T-cell (primary cell): ENCODE measurements around the gene HYAL4. TPM values are rescaled to one million over a fixed set of nuclear protein-coding genes. Genes with fewer than 3 reads are reported as not detected.

Experiments
- ATAC-seq, 4 experiments: fragments of 200-7000 bp in 3 of 4; fragments of 150-1000 bp in 1 of 4; cut with Tn5 transposase; replicated peaks in 1 of 4; 1 replicate in 3 of 4; 2 replicates in 1 of 4; pipeline ENCODE4 v1.10.0; 2021; ENCODE audit warnings: moderate library complexity in 3 of 4, mild to moderate bottlenecking in 2 of 4, moderate number of reproducible peaks in 1 of 4
- CTCF ChIA-PET, 2 donors: fragments of 300-600 bp; sonication (Branson Sonifier 250); formaldehyde crosslinking; loops; one replicate each; lab custom pipeline; 2022; ENCODE audit warnings: antibody characterized with exemption in 2 of 2; lab: Charles Lee
- POLR2A ChIA-PET, 2 donors: fragments of 300-600 bp; sonication (Branson Sonifier 250); formaldehyde crosslinking; loops; one replicate each; lab custom pipeline; 2022; ENCODE audit warnings: antibody characterized with exemption in 2 of 2; lab: Charles Lee
- DNase-seq, 35 experiments: peaks; one replicate each; pipeline versions ENCODE4 v3.0.0 to v3.0.0-alpha.2; 2013 to 2023
- H3K27ac ChIP-seq: one replicate; pipeline ENCODE4 v1.5.1; 2013; ENCODE audit warnings: low read length
- H3K27me3 ChIP-seq, 2 experiments: replicated peaks in 1 of 2; 1 replicate in 1 of 2; 2 replicates in 1 of 2; pipeline versions ENCODE4 v1.6.1 to v1.7.0; 2013; ENCODE audit warnings: low read length in 1 of 2, mixed read lengths in 1 of 2; ENCODE audit not compliant: control insufficient read depth in 2 of 2, insufficient read depth in 2 of 2; ENCODE audit errors: extremely low read depth in 1 of 2
- H3K36me3 ChIP-seq, 2 donors: 1 replicate in 1 of 2; 2 replicates in 1 of 2; pipeline versions ENCODE4 v1.6.1 to v1.7.0; 2013; ENCODE audit warnings: low read length in 1 of 2; ENCODE audit not compliant: control insufficient read depth in 2 of 2, insufficient read depth in 1 of 2; ENCODE audit errors: extremely low read depth in 1 of 2
- H3K4me1 ChIP-seq, 2 experiments: 1 replicate in 1 of 2; 2 replicates in 1 of 2; pipeline versions ENCODE4 v1.6.1 to v1.7.0; 2013; ENCODE audit warnings: low read length in 2 of 2, mixed read lengths in 1 of 2; ENCODE audit not compliant: insufficient read depth in 2 of 2, control insufficient read depth in 1 of 2; ENCODE audit errors: extremely low read depth in 1 of 2
- H3K4me3 ChIP-seq, 2 donors: 1 replicate in 1 of 2; 2 replicates in 1 of 2; pipeline versions ENCODE4 v1.5.1 to v1.7.0; 2013; ENCODE audit warnings: mild to moderate bottlenecking in 2 of 2, low read length in 1 of 2, moderate library complexity in 1 of 2; ENCODE audit not compliant: control insufficient read depth in 1 of 2; ENCODE audit errors: extremely low read depth in 1 of 2
- H3K9me3 ChIP-seq: 2 replicates; pipeline ENCODE4 v1.7.0; 2013
- H3K27ac Mint-ChIP-seq, 2 donors: one replicate each; pipeline ENCODE4 v1.8.0; 2020 to 2021; ENCODE audit warnings: mild to moderate bottlenecking in 2 of 2, mixed read lengths in 2 of 2
- H3K27me3 Mint-ChIP-seq, 2 donors: one replicate each; pipeline ENCODE4 v1.8.0; 2021 to 2022; ENCODE audit warnings: mixed read lengths in 2 of 2
- H3K36me3 Mint-ChIP-seq: one replicate; pipeline ENCODE4 v1.8.0; 2021; ENCODE audit warnings: mixed read lengths
- H3K4me1 Mint-ChIP-seq, 3 donors: one replicate each; pipeline ENCODE4 v1.8.0; 2020 to 2022; ENCODE audit warnings: mixed read lengths in 3 of 3, mild to moderate bottlenecking in 1 of 3
- H3K4me3 Mint-ChIP-seq, 3 donors: one replicate each; pipeline ENCODE4 v1.8.0; 2020 to 2022; ENCODE audit warnings: mild to moderate bottlenecking in 3 of 3, mixed read lengths in 3 of 3, moderate library complexity in 3 of 3
- H3K9me3 Mint-ChIP-seq, 3 donors: one replicate each; pipeline ENCODE4 v1.8.0; 2020 to 2022; ENCODE audit warnings: mixed read lengths in 3 of 3
- WGBS: methylation state at CpG from one replicate; pipeline ENCODE4 v1.1.5; 2013; ENCODE audit warnings: missing lambda C conversion rate; ENCODE audit not compliant: insufficient coverage; 5-methylcytosine and 5-hydroxymethylcytosine counted together
- total RNA-seq, 35 experiments: library from RNA in 6 of 35; stranded (reverse) in 6 of 35; fragments of 120-200 nt in 1 of 35; gene quantifications; one replicate each; pipeline versions ENCODE4 v1.2.1 to v1.2.4 and lab custom pipeline; 2013 to 2026

HYAL4 gene
- total RNA-seq, 5 donors from 2014 or later (not counting 1 experiment from before 2014, with no cell fraction given), result not detected

DNA sequence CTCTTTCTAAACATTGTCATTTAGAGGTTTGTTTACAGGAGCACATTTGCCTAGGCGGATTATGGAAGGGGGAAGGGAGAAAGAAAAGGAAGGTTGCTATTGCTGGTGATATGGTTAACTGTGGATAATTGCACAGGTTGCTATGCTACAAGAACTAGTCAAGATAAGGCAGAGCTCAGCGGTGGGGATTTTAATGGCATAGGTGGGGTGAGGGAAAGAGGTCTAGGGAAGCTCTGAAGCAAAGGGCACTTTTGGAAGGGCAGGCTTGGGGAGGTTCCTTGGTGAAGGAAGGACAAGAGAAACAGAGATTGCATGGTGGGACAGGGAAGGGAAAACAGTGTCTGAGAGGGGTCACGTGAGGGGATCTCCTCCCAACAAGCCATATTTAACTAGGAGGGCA lies 19.5 kb downstream of the HYAL4 start:
- no peak overlapping the region for H3K27ac Mint-ChIP-seq
- no peaks in the 10 kb centered on the region for H3K9me3 ChIP-seq
- no peak overlapping the region for H3K4me3 Mint-ChIP-seq
- no peaks in the 10 kb centered on the region for H3K4me1 Mint-ChIP-seq
- H3K4me1 ChIP-seq, result no peaks in the 10 kb centered on the region
- H3K27me3 Mint-ChIP-seq, result peaks cover 0 to 13% of the 10 kb centered on the region in 2 donors
- WGBS, result 90% methylated on average over 2 of the region's 3 CpGs
- H3K27me3 ChIP-seq, result no peaks in the 10 kb centered on the region
- no peaks in the 10 kb centered on the region for H3K36me3 ChIP-seq
- H3K4me3 ChIP-seq, result no peak overlapping the region
- H3K9me3 Mint-ChIP-seq, result no peaks in the 10 kb centered on the region
- no peaks in the 10 kb centered on the region for H3K36me3 Mint-ChIP-seq
- ATAC-seq, result no peak
- no peak for DNase-seq
- no peak overlapping the region for H3K27ac ChIP-seq
- ChIA-PET POLR2A (no interaction called here), CTCF (interaction anchor here (1.0 to 2.7 kb wide), 6 partner anchors 65 to 228 kb away, joined by 3 to 24 read pairs (median 4); no protein-coding TSS in a partner anchor)

DNA sequence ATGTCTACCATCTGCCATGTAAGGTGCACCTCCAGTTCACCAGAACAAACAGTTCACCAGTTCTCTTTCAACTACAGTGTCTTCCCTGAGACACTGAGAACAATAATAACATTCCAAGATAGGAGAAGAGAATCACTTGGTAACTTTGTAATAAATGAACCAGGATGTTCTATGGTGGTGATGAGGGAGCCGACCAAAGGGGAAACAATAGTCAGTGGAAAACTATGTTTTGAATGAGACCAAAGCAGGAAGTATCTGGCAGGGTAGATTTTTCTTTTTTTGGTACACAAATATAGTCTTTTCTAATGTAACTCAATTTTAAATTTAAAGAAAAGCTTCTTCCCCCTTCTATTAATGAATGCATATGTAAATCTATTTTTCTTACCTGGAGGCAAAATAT lies 20.0 kb downstream of the HYAL4 start:
- H3K4me3 ChIP-seq, result no peak overlapping the region
- no peaks in the 10 kb centered on the region for H3K9me3 ChIP-seq
- H3K9me3 Mint-ChIP-seq, result no peaks in the 10 kb centered on the region
- DNase-seq (no peak), ATAC-seq (no peak)
- ChIA-PET CTCF (interaction anchor here (0.5 to 2.7 kb wide), 10 partner anchors 49 to 371 kb away, joined by 3 to 24 read pairs (median 4); no protein-coding TSS in a partner anchor), POLR2A (no interaction called here)
- no peak overlapping the region for H3K27ac ChIP-seq
- no peaks in the 10 kb centered on the region for H3K4me1 Mint-ChIP-seq
- no peaks in the 10 kb centered on the region for H3K36me3 ChIP-seq
- no peak overlapping the region for H3K27ac Mint-ChIP-seq
- H3K4me1 ChIP-seq, result no peaks in the 10 kb centered on the region
- H3K27me3 Mint-ChIP-seq, result peaks cover 0 to 10% of the 10 kb centered on the region in 2 donors
- WGBS, result no CpG with 5 or more reads among the region's 1 CpG
- no peak overlapping the region for H3K4me3 Mint-ChIP-seq
- no peaks in the 10 kb centered on the region for H3K27me3 ChIP-seq
- no peaks in the 10 kb centered on the region for H3K36me3 Mint-ChIP-seq

- no peaks in the 10 kb centered on the region for H3K9me3 Mint-ChIP-seq
- Histone ChIP-seq H3K27ac (no peak overlapping the region), H3K4me3 (no peak overlapping the region), H3K36me3 (no peaks in the 10 kb centered on the region), H3K4me1 (no peaks in the 10 kb centered on the region), H3K27me3 (no peaks in the 10 kb centered on the region), H3K9me3 (no peaks in the 10 kb centered on the region)
- ChIA-PET CTCF (interaction anchor here (0.5 to 2.7 kb wide), 11 partner anchors 49 to 371 kb away, joined by 3 to 24 read pairs (median 4); partner anchors contain the start of gene WASL (in 1 of the 2)), POLR2A (no interaction called here)
- no peak overlapping the region for H3K4me3 Mint-ChIP-seq
- WGBS, result no CpG with 5 or more reads among the region's 3 CpGs
- no peaks in the 10 kb centered on the region for H3K36me3 Mint-ChIP-seq
- peaks cover 0 to 12% of the 10 kb centered on the region in 2 donors for H3K27me3 Mint-ChIP-seq
- DNase-seq (peak in 25 of 35 experiments; percentile 4 to 73 (median 18)), ATAC-seq (peak in 2 of 4 experiments; percentile 56 to 60)
- H3K4me1 Mint-ChIP-seq, result no peaks in the 10 kb centered on the region
- H3K27ac Mint-ChIP-seq, result no peak overlapping the region
Observed at GRCh38 chr7:123865517-123866117, 20.6 kb downstream of the HYAL4 start.

GRCh38 chr7:123867225-123867624 lies 22.3 kb downstream of the HYAL4 start:
- Histone ChIP-seq H3K27me3 (peaks cover 0 to under 1% of the 10 kb centered on the region in 2 experiments), H3K4me3 (no peak overlapping the region), H3K27ac (no peak overlapping the region), H3K4me1 (no peaks in the 10 kb centered on the region), H3K9me3 (no peaks in the 10 kb centered on the region), H3K36me3 (no peaks in the 10 kb centered on the region)
- Mint-ChIP-seq H3K36me3 (no peaks in the 10 kb centered on the region), H3K4me1 (peaks cover 0 to under 1% (median 0%) of the 10 kb centered on the region in 3 donors), H3K27me3 (peaks cover 4 to 12% of the 10 kb centered on the region in 2 donors), H3K27ac (no peak overlapping the region), H3K4me3 (no peak overlapping the region), H3K9me3 (no peaks in the 10 kb centered on the region)
- ATAC-seq, result no peak
- ChIA-PET CTCF (interaction anchor here (0.7 to 2.7 kb wide), 3 partner anchors 71 to 373 kb away, joined by 6 to 24 read pairs (median 10); no protein-coding TSS in a partner anchor), POLR2A (no interaction called here)
- no CpG with 5 or more reads among the region's 1 CpG for WGBS
- no peak for DNase-seq

DNA sequence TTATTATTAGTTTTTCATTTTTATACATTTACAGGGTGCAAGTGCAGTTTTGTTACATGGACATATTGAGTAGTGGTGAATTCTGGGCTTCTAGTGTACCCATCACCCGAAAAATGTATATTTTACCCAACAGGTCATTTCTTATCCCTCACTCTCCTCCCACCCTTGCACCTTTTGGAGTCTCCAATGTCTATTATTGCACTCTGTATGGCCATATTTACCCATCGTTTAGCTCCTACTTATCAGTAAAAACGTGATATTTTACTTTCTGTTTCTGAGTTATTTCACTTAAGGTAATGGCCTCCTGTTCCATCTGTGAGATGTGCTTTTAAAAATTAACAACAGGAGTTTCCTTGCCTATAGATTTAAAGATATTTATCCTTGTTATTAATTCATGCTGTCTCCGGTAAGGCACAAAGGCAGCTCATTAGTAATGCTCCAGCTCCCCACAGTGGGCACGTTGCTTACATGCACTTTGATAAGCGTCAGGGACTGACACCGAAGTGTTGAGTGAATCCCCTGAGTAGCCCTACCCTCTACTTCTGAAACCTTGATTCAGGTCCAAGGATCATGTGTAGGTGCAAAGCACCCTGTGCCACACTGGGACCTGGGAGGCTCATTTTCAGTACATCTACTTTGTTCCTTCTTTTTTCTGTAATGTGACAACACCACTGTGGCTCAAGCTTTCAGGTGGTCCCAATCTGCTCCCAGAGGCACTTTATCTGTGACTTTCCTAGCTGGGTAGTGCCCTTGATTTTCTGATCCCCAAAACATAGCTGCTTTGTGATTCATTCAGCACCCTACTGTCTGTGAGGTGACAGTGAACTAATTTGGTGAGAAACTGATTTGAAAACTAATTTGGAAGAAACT lies 27.3 kb downstream of the HYAL4 start:
- CTCF ChIA-PET, result interaction anchor here (0.6 to 2.7 kb wide), 6 partner anchors 190 to 403 kb away, joined by 3 to 16 read pairs (median 6); no protein-coding TSS in a partner anchor
- ATAC-seq, result peak in 3 of 4 experiments; percentile 33 to 43 (median 40)
- Mint-ChIP-seq H3K27ac (no peak overlapping the region), H3K36me3 (no peaks in the 10 kb centered on the region), H3K27me3 (peaks cover 6 to 9% of the 10 kb centered on the region in 2 donors), H3K4me1 (peaks cover 0 to 2% (median 0%) of the 10 kb centered on the region in 3 donors), H3K4me3 (no peak overlapping the region), H3K9me3 (no peaks in the 10 kb centered on the region)
- WGBS, result 0% methylated on average over 2 of the region's 7 CpGs
- POLR2A ChIA-PET, result no interaction called here
- H3K4me1 ChIP-seq, result no peaks in the 10 kb centered on the region
- no peaks in the 10 kb centered on the region for H3K36me3 ChIP-seq
- H3K9me3 ChIP-seq, result no peaks in the 10 kb centered on the region
- peak in 20 of 35 experiments; percentile 1 to 53 (median 8) for DNase-seq
- H3K27me3 ChIP-seq, result peaks cover 0 to 6% of the 10 kb centered on the region in 2 experiments
- H3K27ac ChIP-seq, result no peak overlapping the region
- H3K4me3 ChIP-seq, result no peak overlapping the region

DNA sequence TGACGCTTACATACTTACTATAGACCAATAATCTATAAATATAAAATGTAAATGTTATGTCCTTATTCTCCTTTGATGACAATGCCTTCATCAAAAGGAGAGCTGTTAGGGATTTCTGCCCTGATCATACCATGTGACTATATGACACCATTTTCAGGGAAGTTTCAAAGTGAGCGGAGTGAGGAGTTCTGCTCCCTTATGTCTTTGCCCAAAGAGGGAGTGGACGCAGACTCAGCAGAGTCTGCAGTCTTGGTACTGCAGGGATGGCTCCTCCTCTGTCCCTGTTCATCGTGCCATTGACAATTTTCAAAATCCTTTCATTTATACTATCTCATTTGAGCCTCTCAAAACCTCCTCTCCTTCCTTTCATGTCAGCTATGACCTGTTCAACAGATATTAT lies 27.9 kb downstream of the HYAL4 start:
- peaks cover 0 to 2% (median 0%) of the 10 kb centered on the region in 3 donors for H3K4me1 Mint-ChIP-seq
- no peak overlapping the region for H3K27ac ChIP-seq
- no peaks in the 10 kb centered on the region for H3K36me3 ChIP-seq
- no peak overlapping the region for H3K27ac Mint-ChIP-seq
- no peak for ATAC-seq
- H3K27me3 Mint-ChIP-seq, result peaks cover 6 to 9% of the 10 kb centered on the region in 2 donors
- 86% methylated on average over 2 of the region's 4 CpGs for WGBS
- H3K9me3 ChIP-seq, result no peaks in the 10 kb centered on the region
- no peak overlapping the region for H3K4me3 ChIP-seq
- H3K4me1 ChIP-seq, result no peaks in the 10 kb centered on the region
- H3K36me3 Mint-ChIP-seq, result no peaks in the 10 kb centered on the region
- ChIA-PET CTCF (interaction anchor here (0.6 to 2.7 kb wide), 6 partner anchors 74 to 1063 kb away, joined by 3 to 16 read pairs (median 6); no protein-coding TSS in a partner anchor), POLR2A (no interaction called here)
- no peak for DNase-seq
- H3K9me3 Mint-ChIP-seq, result no peaks in the 10 kb centered on the region
- H3K4me3 Mint-ChIP-seq, result no peak overlapping the region
- H3K27me3 ChIP-seq, result peaks cover 0 to 6% of the 10 kb centered on the region in 2 experiments
